NT2/D1 (cell line): ENCODE results near the gene EGR1.

ENCODE experiments used
- SUZ12 ChIP-seq: IDR thresholded peaks from 2 replicates; pipeline ENCODE4 v1.6.1; 2011; ENCODE audit not compliant: insufficient read length, insufficient read depth; ENCODE audit errors: extremely low read depth
- YY1 ChIP-seq: IDR thresholded peaks from 2 replicates; pipeline ENCODE4 v1.6.1; 2011; ENCODE audit not compliant: insufficient read length, insufficient read depth

- no peak for TF ChIP-seq SUZ12
- no peak for TF ChIP-seq YY1
Measured at GRCh38 chr5:138482638-138483037, 17.4 kb downstream of the EGR1 start.
